GM10266 (cell line): Measurements from ENCODE around the gene LUZP1.

ENCODE experiments used
- DNase-seq: peaks from one replicate; pipeline ENCODE4 v3.0.0; 2012; ENCODE audit errors: extremely low spot score
- TF ChIP-seq, protein P1 (sequence below): IDR thresholded peaks from 2 replicates; pipeline ENCODE4 v1.5.1; 2012; ENCODE audit warnings: mild to moderate bottlenecking, low read depth; ENCODE audit not compliant: control insufficient read depth, insufficient read depth; ENCODE audit errors: missing control alignments

The LUZP1 gene

DNA sequence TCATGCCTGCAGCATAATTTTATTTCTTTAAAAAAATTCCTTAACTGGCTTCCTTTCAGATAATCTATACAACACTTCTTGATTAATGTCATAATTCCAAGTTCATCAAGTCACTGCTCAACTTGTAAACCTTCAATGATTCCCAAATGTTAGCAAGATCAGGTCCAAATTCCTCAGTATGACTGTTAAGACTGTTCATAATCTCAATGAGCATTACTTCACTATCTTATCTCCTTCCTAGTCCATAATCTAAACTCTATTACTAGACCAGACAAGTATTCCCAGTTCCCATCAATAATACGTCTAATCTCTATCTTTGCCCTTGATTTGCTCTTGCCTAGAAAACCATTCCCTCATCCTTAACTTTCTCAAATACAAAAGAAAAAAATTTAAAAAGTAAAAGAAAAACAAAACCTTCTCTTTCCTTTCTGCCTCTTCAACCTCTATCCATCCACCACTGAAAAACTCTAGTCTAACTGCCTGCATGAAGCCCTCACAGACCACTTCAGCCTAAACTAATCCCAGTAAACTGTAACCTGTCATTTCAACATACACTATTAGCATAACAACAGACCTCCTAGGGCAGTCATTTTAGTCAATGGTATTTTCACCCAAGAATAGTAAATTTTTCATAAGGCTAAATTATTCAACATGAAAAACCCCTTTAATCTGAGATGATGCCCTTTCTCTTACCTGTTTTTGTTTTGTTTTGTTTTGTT, 15.5 kb downstream of the LUZP1 start:
- no peak for DNase-seq
- TF ChIP-seq, protein P1, sequence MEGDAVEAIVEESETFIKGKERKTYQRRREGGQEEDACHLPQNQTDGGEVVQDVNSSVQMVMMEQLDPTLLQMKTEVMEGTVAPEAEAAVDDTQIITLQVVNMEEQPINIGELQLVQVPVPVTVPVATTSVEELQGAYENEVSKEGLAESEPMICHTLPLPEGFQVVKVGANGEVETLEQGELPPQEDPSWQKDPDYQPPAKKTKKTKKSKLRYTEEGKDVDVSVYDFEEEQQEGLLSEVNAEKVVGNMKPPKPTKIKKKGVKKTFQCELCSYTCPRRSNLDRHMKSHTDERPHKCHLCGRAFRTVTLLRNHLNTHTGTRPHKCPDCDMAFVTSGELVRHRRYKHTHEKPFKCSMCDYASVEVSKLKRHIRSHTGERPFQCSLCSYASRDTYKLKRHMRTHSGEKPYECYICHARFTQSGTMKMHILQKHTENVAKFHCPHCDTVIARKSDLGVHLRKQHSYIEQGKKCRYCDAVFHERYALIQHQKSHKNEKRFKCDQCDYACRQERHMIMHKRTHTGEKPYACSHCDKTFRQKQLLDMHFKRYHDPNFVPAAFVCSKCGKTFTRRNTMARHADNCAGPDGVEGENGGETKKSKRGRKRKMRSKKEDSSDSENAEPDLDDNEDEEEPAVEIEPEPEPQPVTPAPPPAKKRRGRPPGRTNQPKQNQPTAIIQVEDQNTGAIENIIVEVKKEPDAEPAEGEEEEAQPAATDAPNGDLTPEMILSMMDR: no peak

DNA sequence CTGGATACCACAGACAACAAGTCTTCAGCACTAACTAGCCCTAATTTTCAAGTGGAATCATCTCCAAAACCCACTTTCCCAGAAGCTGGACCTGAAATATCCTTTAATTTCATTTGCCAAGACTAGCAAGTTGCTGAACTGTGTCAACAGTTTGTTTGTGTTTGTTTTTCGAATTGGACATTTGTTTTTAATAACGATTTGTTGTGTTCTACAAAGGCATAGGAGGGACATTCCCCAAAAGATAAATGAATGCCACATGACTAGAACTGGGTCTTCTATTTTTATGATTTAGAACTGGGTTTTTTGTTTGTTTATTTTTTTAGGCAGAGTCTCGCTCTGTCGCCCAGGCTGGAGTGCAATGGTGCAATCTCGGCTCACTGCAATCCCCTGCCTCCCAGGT, 17.9 kb downstream of the LUZP1 start:
- TF ChIP-seq, protein P1: no peak
- no peak for DNase-seq

DNA sequence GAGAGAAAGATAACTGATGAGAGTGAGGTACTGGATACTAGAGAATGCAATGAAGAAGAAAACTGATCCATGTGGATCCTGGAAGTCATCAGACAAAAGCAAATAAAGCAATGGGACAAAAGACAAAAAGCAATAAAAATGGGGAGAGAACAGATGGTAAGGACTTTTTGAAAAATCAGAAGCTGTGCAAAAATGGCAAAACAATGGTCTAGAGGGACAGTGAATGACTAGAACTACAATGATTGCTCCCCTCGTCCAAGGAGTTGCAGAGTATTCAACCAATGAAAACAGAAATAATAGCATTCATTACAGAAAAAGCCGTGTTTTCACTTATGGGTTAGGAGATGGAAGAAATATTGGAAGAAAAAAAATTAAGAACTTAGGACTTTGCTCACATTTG, 18.5 kb downstream of the LUZP1 start:
- DNase-seq: no peak
- TF ChIP-seq, protein P1: no peak

DNA sequence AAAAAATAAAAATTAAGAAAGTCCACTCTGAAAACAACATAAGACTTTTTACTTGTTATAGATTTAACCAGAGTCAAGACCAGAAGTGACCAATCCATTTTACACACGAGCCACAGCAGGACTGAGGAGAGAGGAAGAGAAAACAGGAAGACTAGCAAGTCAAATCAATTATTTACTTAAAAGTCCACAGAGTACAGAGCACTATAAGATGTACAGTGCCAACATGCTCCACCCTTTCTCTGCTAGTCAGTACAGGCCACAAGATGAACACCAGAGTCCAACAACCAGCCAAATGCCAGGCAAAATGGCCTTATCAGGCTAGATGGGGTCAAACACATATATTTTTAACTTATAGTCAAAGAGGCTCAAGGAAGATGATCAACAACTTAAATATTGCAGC, 19.5 kb downstream of the LUZP1 start:
- DNase-seq: no peak
- TF ChIP-seq, protein P1: no peak

DNA sequence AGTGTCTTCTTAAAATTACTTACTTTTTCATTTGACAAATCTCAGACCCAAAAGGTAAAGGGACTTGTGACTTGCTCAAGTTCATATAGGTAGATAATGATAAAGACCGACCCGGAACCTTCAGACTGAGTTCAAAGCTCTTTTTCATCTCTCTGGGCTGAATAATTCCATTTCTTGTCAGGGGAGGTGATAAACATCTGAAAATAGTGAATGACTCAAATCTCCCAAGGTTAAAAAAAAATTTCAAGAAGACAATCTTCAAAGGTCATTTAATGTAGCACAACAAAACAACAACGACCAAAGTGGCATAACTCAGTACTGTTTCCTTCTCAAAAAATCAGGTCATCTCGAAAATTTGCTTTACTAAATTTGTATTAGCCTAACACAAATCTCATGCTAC, 20.6 kb downstream of the LUZP1 start:
- no peak for DNase-seq
- TF ChIP-seq, protein P1: no peak

DNA sequence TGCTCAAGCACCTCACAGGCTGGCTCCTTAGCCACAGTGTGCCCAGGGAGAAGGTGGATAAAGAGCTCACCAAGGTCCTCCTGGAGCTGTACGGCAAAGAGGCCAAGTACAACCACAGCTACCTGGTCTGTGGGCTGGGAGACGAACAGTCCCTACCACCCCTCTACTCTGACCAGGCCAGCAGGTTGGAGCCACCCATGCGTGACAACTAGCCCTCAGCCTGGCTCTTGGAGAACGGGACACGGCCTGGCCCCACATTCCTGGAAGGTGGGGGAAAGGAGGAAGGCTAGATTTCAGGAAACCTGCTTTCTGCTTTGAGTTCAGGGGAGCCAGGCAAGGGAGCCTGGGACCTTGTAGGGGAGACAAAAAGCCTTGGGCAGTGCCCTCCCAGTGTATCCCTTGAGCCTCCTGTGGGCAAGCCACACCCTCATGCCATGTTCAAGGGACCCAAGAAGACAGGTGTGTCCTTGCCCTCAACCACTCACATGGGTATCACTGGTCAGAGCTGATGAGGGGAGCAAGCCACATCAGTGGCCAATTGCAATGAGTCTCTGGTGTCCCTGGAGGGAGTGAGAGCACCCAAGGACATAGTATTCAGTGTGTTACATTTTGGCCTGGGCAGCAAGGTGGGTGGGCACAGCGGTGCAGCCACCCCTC, 27.6 kb downstream of the LUZP1 start:
- TF ChIP-seq, protein P1: no peak
- DNase-seq: no peak

DNA sequence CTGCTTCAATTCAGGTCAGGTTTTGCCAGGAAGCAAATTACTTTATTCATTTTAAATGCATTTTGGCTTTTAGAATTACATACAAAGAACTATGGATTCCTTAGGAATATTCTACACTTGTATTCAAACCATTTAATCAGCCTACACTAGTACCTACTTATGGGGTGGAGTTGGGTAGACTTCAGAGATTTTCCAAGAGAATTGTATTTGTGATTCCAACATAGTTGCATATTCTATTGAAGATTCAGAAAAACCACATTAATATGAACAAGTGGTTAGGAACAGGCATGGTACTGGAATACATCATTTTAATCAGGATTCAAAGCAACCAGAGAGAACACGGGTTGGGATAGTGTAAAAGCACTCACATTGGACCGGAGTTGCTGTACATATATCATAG, 33.4 kb downstream of the LUZP1 start:
- DNase-seq: no peak
- TF ChIP-seq, protein P1: no peak
